HepG2 (cell line): Measurements from ENCODE around the gene CNEP1R1. TPM values are rescaled to one million over a fixed set of nuclear protein-coding genes. Genes with fewer than 3 reads are reported as not detected.

Experiments used
- ATF7-NPFF ChIP-seq: sonication (generic); formaldehyde crosslinking; IDR thresholded peaks from 2 replicates; pipeline ENCODE4 v1.8.1; 2023; ENCODE audit warnings: mild to moderate bottlenecking, low read depth, missing genetic modification reagents, moderate library complexity
- ATRX ChIP-seq: sonication (generic); formaldehyde crosslinking; IDR thresholded peaks from 2 replicates; pipeline ENCODE4 v1.4.0; 2020; ENCODE audit warnings: missing genetic modification reagents, borderline replicate concordance
- KDM2A ChIP-seq: sonication (generic); formaldehyde crosslinking; IDR thresholded peaks from 2 replicates; pipeline ENCODE4 v1.4.0; 2020; ENCODE audit warnings: low read depth, missing genetic modification reagents, borderline replicate concordance
- KLF9 ChIP-seq: IDR thresholded peaks from 2 replicates; pipeline ENCODE4 v1.6.1; 2016; ENCODE audit warnings: low read depth
- MEIS1 ChIP-seq: sonication (generic); formaldehyde crosslinking; IDR thresholded peaks from 2 replicates; pipeline ENCODE4 v1.9.0; 2021; ENCODE audit warnings: mild to moderate bottlenecking, missing genetic modification reagents, moderate library complexity, borderline replicate concordance
- MXI1 ChIP-seq: IDR thresholded peaks from 3 replicates; pipeline ENCODE4 v1.6.1; 2012; ENCODE audit warnings: low read depth, low read length, inconsistent platforms, borderline replicate concordance
- NBN ChIP-seq: fragments of 450-650 bp; conservative IDR thresholded peaks from 2 replicates; pipeline ENCODE4 v1.6.1; 2017
- PITX1 ChIP-seq: sonication (generic); formaldehyde crosslinking; IDR thresholded peaks from 2 replicates; pipeline ENCODE4 v1.5.1; 2020; ENCODE audit warnings: mild to moderate bottlenecking, missing genetic modification reagents
- SOX6 ChIP-seq, 2 experiments: fragments of 450-650 bp in 1 of 2; sonication (generic) in 1 of 2; formaldehyde crosslinking in 1 of 2; IDR thresholded peaks; 2 replicates each; pipeline versions ENCODE4 v1.4.0 to v1.6.1; 2017 to 2020; ENCODE audit warnings: antibody characterized with exemption in 1 of 2, mild to moderate bottlenecking in 1 of 2, missing genetic modification reagents in 1 of 2
- ZNF101 ChIP-seq: sonication (generic); formaldehyde crosslinking; IDR thresholded peaks from 2 replicates; pipeline ENCODE4 v1.4.0; 2020; ENCODE audit warnings: mild to moderate bottlenecking, low read depth, missing genetic modification reagents, borderline replicate concordance
- ZNF121 ChIP-seq: sonication (generic); formaldehyde crosslinking; IDR thresholded peaks from 2 replicates; pipeline ENCODE4 v1.5.0; 2020; ENCODE audit warnings: mild to moderate bottlenecking, missing genetic modification reagents
- ZNF34 ChIP-seq: sonication (generic); formaldehyde crosslinking; IDR thresholded peaks from 2 replicates; pipeline ENCODE4 v1.4.0; 2020; ENCODE audit warnings: mild to moderate bottlenecking, missing genetic modification reagents, borderline replicate concordance
- ZNF674 ChIP-seq: sonication (generic); formaldehyde crosslinking; IDR thresholded peaks from 2 replicates; pipeline ENCODE4 v1.5.0; 2020; ENCODE audit warnings: low read depth, mild to moderate bottlenecking, missing genetic modification reagents
- polyA plus RNA-seq, 8 experiments: library from polyadenylated mRNA; depleted of rRNA in 3 of 8; stranded (reverse) in 7 of 8; unstranded in 1 of 8; fragments of >200 nt; fragmentation: Illumina TruSeq in 4 of 8; extraction: Trizol in 4 of 8; gene quantifications; 2 replicates each; pipeline versions ENCODE4 v1.2.1 to v1.2.3, GENCODE V29; 2011 to 2016; ENCODE audit warnings: low read depth in 4 of 8, missing spikeins in 1 of 8, mixed read lengths in 1 of 8; ENCODE audit not compliant: insufficient read depth in 1 of 8
- total RNA-seq, 5 experiments: library from RNA; depleted of rRNA; stranded (reverse); fragments of >200 nt; fragmentation: Illumina TruSeq; extraction: Trizol; gene quantifications; 2 replicates each; pipeline ENCODE4 v1.2.3, GENCODE V29; 2016; ENCODE audit warnings: low read depth in 1 of 5
- TF ChIP-seq, protein P1 (sequence below): sonication (generic); formaldehyde crosslinking; IDR thresholded peaks from 2 replicates; pipeline ENCODE4 v1.5.1; 2020; ENCODE audit warnings: mild to moderate bottlenecking, missing genetic modification reagents, borderline replicate concordance
- TF ChIP-seq, protein P2 (sequence below): sonication (generic); formaldehyde crosslinking; IDR thresholded peaks from 2 replicates; pipeline ENCODE4 v1.4.0; 2020; ENCODE audit warnings: missing genetic modification reagents, borderline replicate concordance
- TF ChIP-seq, protein P3 (sequence below): sonication (generic); formaldehyde crosslinking; IDR thresholded peaks from 2 replicates; pipeline ENCODE4 v1.8.0; 2022; ENCODE audit warnings: mild to moderate bottlenecking, missing genetic modification reagents, borderline replicate concordance
- TF ChIP-seq, protein P4 (sequence below), 2 experiments: fragments of 450-650 bp in 1 of 2; sonication (generic) in 1 of 2; formaldehyde crosslinking; IDR thresholded peaks; 2 replicates each; pipeline versions ENCODE4 v1.5.0 to v1.8.0; 2020 to 2022; ENCODE audit warnings: mild to moderate bottlenecking in 1 of 2, missing genetic modification reagents in 1 of 2

The CNEP1R1 gene
- total and polyA plus RNA-seq, 2 of the 13 experiments (the other 11 are each of a cell fraction or from before 2014, with no cell fraction given) = 23.6 to 26.8 TPM

DNA sequence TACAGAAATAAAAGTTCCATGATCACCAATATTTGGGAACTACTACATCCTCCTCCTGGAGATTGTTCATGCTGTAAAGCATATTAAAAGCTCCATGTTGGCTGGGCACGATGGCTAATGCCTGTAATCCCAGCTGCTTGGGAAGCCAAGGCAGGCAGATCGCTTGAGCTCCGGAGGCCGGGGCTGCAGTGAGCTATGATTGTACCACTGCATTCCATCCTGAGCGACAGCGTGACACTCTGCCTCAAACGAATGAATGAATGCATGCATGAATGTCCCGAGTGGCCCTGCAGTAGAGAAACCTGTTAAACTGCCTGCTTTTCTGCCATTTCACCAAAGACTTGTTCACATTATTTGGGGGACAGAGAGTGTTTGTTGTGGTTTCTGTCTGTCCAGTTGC lies 15.0 kb downstream of the CNEP1R1 start (continued):
- TF ChIP-seq, protein P1, sequence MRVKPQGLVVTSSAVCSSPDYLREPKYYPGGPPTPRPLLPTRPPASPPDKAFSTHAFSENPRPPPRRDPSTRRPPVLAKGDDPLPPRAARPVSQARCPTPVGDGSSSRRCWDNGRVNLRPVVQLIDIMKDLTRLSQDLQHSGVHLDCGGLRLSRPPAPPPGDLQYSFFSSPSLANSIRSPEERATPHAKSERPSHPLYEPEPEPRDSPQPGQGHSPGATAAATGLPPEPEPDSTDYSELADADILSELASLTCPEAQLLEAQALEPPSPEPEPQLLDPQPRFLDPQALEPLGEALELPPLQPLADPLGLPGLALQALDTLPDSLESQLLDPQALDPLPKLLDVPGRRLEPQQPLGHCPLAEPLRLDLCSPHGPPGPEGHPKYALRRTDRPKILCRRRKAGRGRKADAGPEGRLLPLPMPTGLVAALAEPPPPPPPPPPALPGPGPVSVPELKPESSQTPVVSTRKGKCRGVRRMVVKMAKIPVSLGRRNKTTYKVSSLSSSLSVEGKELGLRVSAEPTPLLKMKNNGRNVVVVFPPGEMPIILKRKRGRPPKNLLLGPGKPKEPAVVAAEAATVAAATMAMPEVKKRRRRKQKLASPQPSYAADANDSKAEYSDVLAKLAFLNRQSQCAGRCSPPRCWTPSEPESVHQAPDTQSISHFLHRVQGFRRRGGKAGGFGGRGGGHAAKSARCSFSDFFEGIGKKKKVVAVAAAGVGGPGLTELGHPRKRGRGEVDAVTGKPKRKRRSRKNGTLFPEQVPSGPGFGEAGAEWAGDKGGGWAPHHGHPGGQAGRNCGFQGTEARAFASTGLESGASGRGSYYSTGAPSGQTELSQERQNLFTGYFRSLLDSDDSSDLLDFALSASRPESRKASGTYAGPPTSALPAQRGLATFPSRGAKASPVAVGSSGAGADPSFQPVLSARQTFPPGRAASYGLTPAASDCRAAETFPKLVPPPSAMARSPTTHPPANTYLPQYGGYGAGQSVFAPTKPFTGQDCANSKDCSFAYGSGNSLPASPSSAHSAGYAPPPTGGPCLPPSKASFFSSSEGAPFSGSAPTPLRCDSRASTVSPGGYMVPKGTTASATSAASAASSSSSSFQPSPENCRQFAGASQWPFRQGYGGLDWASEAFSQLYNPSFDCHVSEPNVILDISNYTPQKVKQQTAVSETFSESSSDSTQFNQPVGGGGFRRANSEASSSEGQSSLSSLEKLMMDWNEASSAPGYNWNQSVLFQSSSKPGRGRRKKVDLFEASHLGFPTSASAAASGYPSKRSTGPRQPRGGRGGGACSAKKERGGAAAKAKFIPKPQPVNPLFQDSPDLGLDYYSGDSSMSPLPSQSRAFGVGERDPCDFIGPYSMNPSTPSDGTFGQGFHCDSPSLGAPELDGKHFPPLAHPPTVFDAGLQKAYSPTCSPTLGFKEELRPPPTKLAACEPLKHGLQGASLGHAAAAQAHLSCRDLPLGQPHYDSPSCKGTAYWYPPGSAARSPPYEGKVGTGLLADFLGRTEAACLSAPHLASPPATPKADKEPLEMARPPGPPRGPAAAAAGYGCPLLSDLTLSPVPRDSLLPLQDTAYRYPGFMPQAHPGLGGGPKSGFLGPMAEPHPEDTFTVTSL (CRISPR knock-in tag) = no peak
- TF ChIP-seq ZNF674 (no peak), ZNF121 (no peak), ATRX (no peak), PITX1 (CRISPR knock-in tag) (no peak), ZNF34 (CRISPR knock-in tag) (no peak), NBN (no peak), KLF9 (no peak), ZNF101 (CRISPR knock-in tag) (no peak), ATF7-NPFF (CRISPR knock-in tag) (no peak), SOX6 (IDR thresholded peaks at IDR 0.05) (no peak), SOX6 (CRISPR knock-in tag; IDR thresholded peaks at IDR 0.05) (no peak), MXI1 (no peak), KDM2A (CRISPR knock-in tag) (no peak), MEIS1 (CRISPR knock-in tag) (no peak)
- TF ChIP-seq, protein P2, sequence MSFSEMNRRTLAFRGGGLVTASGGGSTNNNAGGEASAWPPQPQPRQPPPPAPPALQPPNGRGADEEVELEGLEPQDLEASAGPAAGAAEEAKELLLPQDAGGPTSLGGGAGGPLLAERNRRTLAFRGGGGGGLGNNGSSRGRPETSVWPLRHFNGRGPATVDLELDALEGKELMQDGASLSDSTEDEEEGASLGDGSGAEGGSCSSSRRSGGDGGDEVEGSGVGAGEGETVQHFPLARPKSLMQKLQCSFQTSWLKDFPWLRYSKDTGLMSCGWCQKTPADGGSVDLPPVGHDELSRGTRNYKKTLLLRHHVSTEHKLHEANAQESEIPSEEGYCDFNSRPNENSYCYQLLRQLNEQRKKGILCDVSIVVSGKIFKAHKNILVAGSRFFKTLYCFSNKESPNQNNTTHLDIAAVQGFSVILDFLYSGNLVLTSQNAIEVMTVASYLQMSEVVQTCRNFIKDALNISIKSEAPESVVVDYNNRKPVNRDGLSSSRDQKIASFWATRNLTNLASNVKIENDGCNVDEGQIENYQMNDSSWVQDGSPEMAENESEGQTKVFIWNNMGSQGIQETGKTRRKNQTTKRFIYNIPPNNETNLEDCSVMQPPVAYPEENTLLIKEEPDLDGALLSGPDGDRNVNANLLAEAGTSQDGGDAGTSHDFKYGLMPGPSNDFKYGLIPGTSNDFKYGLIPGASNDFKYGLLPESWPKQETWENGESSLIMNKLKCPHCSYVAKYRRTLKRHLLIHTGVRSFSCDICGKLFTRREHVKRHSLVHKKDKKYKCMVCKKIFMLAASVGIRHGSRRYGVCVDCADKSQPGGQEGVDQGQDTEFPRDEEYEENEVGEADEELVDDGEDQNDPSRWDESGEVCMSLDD (CRISPR knock-in tag) = no peak
- TF ChIP-seq, protein P3, sequence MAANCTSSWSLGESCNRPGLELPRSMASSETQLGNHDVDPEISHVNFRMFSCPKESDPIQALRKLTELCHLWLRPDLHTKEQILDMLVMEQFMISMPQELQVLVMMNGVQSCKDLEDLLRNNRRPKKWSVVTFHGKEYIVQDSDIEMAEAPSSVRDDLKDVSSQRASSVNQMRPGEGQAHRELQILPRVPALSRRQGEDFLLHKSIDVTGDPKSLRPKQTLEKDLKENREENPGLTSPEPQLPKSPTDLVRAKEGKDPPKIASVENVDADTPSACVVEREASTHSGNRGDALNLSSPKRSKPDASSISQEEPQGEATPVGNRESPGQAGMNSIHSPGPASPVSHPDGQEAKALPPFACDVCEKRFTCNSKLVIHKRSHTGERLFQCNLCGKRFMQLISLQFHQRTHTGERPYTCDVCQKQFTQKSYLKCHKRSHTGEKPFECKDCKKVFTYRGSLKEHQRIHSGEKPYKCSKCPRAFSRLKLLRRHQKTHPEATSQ (CRISPR knock-in tag) = no peak
- TF ChIP-seq, protein P4, sequence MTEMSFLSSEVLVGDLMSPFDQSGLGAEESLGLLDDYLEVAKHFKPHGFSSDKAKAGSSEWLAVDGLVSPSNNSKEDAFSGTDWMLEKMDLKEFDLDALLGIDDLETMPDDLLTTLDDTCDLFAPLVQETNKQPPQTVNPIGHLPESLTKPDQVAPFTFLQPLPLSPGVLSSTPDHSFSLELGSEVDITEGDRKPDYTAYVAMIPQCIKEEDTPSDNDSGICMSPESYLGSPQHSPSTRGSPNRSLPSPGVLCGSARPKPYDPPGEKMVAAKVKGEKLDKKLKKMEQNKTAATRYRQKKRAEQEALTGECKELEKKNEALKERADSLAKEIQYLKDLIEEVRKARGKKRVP (CRISPR knock-in tag; IDR thresholded peaks at IDR 0.05) = no peak
